GM19035 (cell line): ENCODE data around the gene VPS37D.
"Not testable (repeated sequence)": the region's sequence is repeated elsewhere in the genome, so short reads cannot be mapped to it uniquely, and the experiment has no call there.

Experiments
- ATAC-seq: cut with Tn5 transposase; IDR thresholded peaks from one replicate; pipeline ENCODE4 v1.9.1; 2021; ENCODE audit not compliant: unreplicated experiment

VPS37D gene, protein sequence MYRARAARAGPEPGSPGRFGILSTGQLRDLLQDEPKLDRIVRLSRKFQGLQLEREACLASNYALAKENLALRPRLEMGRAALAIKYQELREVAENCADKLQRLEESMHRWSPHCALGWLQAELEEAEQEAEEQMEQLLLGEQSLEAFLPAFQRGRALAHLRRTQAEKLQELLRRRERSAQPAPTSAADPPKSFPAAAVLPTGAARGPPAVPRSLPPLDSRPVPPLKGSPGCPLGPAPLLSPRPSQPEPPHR

DNA sequence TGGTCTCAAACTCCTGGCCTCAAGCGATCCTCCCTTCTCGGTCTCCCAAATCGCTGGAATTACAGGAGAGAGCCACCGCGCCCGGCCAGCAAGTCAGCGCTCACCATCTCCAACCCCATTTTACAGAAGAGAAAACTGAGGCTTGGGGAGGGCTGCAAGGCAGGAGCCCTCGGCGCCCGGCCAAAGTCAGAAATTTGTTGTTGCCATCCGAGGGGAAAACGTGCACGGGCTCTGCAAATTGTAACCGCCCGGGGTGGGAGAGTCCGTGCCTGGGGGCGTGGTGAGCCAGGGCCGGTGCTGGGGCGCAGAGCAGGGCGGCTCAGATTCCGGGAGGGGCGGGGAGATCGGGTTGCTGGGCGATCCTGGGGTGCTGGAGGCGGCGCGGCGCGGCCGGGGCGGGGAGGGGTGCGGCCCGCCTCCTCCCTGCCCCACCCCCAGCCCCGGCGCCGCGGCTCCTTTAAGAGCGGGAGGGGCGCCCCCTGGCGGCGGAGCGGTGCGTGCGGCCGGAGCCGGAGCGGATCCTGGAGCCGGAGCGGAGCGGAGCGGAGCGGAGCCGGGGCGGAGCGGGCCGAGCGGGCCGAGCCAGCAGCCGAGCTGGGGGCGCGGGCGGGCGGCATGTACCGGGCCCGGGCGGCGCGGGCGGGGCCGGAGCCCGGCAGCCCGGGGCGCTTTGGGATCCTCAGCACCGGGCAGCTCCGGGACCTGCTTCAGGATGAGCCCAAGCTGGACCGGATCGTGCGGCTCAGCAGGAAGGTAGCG is at the start of gene VPS37D:
Gene VPS37D (plus strand): TSS at position 488 of the 759 bp plus-strand sequence. CDS start 128 bp downstream, at position 616.
- peak; percentile 87 for ATAC-seq

DNA sequence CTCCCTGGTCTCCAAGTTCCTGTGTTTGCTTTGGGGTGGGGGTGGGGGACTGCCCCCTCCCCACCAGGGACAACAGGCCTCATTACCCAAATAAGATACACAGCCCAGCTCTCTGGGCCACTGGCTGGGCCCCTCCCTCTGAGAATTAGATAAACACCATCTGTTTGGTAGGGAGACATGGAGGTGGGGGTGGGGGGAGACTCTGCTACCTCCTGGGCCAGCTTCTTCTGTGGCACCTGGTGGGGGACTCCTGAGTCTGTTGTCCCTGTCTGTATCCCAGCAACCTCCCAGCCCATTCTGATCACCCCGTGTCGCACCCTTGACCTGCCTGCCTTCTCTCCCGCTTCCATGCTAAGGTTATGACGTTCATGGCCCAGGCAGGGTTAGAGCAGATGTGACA is 49.1 kb upstream of the VPS37D start:
- ATAC-seq = no peak

DNA sequence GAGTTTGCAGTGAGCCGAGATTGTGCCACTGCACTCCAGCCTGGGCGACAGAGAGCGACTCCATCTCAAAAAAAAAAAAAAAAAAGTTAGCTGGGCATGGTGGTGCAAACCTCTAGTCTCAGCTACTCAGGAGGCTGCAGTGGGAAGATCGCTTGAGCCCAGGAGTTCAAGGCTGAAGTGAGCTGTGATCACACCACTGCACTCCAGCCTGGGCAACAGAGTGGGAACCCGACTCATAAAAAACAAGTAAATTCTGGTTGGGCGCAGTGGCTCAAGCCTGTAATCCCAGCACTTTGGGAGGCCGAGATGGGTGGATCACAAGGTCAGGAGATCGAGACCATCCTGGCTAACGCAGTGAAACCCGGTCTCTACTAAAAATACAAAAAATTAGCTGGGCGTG is 48.2 kb upstream of the VPS37D start:
- not testable (repeated sequence) for ATAC-seq

DNA sequence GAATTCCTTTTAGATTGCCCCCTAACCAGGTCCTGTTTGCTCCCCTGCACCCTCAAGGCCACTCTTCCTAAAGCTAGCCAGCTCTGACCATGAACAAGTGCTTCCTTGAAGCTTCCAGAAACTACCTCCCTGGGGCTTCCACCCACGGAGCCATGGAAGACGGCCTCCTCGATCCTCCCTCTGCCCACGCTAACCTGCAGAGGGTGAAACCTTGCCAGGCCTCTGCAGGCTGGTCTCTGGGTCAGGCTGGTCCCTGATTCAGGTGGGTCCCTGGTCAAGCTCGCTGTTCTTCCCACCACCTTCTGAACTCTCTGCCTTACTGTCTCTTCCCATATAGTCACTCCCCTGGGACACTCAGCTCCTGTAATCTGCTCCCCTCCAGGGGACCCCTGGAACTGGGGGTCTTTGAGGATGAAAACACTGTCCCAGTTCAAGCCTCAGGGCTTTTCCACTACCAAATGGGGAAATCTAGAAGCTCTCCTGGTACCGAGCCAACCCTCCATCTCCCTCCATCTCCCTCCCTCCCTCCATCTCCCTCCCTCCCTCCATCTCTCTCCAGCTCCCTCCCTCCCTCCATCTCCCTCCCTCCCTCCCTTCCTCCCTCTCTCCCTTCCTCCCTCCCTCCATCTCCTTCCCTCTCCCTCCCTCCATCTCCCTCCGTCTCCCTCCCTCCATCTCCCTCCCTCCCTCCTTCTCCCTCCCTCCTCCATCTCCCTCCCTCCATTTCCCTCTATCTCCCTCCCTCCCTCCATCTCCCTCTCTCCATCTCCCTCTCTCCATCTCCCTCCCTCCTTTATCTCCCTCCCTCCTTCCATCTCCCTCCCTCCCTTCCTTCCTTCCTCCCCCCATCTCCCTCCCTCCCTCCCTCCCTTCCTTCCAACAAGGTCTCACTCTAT is 46.2 kb upstream of the VPS37D start:
- no peak for ATAC-seq

DNA sequence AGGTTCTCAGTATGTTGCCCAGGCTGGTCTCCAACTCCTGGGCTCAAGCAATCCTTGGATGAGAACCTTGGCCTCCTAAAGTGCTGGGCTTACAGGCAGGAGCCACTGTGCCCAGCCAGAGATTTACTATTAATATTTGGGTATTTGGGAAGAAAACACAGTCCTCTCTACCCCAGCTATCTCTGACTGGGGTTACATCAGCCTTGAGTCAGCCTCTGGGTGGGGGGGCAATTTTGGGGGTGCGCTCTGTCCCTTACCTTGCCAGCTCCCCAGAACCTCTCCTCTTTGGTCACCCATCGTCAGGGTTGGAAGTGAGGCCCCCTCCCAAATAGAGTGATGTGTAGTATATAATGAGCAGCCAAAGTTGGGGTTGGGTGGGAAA is 45.1 kb upstream of the VPS37D start:
- ATAC-seq = no peak

DNA sequence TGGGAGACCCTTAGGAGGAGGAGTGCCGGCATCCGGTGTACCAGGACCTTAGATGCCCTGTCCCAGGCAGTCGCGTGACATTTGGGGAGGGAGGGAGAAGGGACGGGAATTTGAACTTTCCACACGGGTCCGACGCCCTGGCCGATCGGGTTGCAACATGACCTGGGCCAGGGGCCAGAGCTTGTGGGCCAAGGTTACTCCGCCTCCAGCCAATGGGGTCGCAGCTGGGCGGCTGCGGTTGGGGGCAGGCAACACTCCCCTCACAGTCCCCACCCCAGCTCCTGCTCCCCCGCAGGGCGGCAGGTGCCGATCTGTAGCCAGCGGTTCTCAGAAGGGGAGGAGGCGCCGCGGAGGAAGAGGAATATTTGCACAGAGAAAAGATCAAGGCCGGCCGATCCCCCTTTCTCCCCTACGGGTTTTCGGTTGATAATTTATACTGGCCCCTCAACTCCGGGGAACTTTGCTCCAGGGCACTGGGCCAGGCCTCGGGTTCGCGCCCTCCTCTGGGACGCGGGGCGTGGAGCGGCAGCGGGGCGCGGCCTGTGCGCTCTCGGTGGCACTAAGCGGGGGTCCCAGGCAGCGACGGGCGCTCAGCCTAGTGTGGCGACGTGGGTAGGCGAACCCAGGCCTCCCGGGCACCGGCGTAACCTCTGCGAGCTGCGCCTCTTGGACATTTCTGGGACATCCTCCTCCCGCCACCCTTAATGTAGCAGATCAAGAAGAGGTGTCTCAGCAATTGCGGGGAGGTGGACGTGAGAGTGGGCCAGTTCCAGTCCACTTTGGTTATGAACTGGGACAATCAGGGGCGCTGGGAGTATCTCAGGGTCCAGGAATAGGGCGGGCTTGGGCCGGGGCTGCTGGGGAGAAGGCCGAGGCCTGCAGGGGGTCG is 44.5 kb upstream of the VPS37D start:
- ATAC-seq = no peak

DNA sequence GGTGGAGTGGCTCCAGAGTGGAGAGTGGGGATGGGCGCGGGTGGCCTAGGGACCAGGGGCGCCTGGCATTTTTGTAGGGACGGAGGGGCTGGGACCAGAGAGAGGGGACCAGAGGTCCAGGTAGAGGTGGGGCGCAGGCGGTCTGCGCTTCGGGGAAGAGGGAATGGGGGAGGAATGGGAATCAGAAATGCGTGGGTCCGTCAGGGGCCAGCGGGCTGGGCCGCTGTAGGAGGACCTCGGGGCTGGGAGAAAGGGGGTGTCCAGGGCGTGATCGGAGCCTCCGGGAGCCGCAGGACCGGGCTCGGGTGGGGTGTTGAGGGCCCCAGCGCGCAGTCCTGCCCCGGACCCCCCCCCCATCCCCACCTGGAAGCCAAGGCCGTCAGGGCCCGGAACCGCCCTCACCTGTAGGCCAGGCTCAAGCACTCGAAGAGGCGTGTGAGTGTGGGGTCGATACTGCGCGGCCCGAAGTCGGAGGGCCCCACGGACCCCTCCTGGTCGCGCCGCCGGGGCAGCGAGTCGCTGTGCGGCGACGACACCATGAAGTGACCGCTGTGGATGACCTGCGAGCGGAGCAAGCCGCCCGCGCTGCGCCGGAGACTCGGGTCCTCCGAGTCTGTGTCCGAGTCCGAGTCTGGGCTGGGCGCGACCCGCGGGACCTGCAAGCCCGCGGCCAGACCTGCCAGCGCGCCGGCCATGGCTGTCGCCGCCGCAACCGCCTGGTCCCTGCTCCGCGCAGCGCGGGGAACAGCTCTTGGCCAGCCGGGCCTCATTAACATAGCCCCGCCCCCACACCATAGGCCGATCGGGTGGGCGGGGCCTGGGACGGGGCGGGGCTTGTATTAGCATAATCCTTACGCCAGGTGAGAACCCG is 43.6 kb upstream of the VPS37D start, which contains the start of gene MLXIPL:
Gene MLXIPL (minus strand): TSS at position 725 of the 871 bp plus-strand sequence. CDS start 30 bp downstream, at position 695.
- ATAC-seq = no peak

DNA sequence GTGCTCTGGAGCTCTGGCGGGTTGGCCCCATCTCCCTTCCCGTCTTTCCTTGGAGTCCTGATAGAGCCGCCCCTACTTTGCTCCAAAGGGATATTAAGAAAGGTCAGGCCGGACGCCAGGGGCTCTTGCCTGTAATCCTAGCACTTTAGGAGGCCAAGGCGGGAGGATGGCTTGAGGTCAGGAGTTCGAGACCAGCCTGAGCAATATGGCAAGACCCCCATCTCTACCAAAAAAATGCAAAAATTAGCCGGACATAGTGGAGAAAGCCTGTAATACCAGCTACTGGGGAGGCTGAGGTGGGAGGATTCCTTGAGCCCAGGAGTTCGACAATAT is 43.0 kb upstream of the VPS37D start:
- no peak for ATAC-seq

DNA sequence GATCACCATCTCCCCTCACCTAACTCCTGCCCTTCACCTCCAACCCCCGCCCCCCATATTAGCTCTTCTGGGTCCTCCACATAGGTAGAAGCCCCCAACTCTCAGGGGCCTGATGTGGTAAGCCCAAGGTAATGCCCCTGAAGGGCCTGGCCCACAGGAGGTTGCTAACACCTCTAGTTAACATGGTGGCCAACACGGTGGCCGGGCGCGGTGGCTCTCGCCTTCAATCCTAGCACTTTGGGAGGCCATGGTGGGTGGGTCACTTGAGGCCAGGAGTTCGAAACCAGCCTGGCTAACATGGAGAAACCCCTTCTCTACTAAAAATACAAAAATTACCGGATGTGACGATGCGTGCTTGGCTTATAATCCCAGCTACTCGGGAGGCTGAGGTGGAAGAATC is 42.4 kb upstream of the VPS37D start:
- ATAC-seq = no peak

DNA sequence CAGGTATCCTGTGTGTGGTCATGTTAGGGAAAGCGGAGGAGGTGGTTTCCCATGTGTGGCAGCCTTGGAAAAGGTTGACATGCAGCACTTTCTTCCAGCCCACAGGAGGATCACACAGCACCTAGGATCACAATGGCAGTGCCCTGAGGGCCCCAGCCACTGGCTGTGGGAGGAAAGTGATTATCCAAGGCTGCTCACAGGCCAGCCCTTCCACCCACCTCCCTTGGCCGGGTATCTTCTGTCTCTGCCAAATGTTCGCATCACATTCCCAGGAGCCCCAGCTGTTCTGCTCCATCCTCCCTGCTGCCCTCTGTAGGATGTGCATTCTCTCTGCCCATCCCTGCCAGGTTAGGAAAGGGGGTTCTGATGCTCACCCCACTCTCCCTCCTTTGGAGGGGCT is 40.8 kb upstream of the VPS37D start:
- ATAC-seq = no peak

DNA sequence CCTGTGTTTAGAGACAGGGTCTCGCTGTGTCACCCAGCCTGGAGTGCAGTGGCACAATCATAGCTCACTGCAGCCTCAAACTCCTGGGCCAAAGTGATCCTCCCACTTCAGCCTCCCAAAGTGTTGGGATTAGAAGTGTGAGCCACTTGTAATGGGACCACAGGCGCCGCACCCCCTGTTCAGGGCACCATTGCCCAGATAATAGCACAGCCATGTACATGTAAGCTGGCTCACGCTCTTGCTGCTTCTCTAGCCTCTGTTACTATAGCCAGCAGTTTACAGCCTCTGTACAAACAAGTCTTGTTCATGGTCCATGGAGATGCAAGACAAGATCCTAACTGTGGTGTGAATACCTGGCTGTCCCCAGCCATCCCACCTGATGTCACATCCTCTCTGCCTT is 39.1 kb upstream of the VPS37D start:
- no peak for ATAC-seq

DNA sequence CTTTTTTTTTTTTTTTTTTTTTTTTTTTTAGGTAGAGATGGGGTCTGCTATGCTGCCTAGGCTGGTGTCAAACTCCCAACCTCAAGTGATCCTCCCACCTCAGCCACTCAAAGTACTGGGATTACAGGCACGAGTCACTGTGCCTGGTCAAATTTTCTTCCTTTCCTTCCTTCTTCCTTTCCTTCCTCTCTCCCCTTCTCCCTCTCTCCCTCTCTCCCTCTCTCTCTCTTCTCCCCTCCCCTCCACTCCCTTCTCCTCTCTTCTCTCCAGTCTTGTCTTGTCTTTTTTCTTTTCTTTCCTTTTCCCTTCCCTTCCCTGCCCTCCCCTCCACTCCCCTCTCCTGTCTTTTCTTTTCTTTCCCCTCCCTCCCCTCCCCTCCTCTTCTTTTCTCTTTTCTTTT is 36.1 kb upstream of the VPS37D start:
- ATAC-seq = no peak

DNA sequence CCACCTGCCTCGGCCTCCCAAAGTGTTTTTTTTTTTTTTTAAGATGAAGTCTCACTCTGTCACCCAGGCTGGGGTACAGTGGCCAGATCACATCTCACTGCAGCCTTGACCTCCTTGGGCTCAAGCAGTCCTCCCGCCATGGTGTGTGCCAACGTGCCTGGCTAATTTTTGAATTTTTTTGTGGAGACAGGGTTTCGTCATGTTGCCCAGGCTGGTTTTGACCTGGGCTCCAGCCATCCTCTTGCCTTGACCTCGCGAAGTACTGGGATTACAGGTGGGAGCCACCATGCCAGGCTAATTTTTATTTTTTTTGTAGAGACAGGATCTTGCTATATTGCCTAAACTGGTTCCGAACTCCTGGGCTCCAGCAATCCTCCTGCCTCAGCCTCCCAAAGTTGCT is 34.3 kb upstream of the VPS37D start:
- no peak for ATAC-seq

DNA sequence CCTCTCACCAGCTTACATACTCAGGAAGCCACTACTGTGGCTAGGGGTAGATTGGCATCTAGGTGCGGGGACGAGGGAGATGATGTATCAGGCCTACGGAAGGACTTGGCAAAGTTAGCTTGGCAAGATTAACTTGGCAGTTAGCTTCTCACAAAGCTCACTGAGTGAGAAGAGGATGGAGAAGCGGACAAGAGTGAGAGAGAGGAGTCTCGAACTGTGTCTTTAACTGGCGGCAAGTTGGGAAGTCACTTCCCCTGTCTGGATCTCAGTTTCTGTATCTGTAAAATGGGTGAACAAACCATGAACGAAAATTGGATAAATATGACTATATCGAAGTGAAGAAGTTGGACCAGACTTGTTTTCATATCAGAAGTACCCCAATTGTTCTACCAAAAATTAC is 33.8 kb upstream of the VPS37D start:
- ATAC-seq = no peak

DNA sequence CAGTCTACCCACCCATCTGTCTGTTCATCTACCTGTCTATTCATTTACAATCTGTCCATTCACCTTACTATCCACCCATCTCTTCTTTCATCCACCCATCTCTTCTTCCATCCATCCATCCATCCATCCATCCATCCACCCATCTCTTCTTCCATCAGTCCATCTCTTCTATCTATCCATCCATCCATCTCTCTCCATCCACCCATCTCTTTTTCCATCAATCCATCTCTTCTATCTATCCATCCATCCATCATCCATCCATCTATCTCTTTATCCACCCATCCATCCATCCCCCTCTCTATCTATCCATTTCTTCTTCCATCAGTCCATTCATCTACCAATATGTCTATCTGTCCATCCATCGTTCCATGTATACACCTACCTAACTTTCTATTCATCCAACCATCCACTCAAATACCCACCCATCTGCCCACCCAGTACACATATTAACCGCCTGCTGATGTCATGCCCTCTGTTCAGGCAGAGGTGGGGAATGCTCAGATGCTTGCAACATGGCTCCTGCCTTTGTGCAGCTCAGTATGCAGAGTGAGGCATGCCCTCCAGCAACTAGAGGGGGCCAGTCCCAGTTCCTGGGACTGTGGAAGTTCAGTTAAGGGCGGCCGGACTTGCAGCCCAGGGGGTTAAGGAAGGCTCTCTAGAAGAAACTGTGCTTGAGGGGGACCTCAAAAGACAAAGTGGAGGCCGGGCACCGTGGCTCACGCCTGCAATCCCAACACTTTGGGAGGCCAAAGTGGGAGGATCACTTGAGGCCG is 32.0 kb upstream of the VPS37D start:
- no peak for ATAC-seq

DNA sequence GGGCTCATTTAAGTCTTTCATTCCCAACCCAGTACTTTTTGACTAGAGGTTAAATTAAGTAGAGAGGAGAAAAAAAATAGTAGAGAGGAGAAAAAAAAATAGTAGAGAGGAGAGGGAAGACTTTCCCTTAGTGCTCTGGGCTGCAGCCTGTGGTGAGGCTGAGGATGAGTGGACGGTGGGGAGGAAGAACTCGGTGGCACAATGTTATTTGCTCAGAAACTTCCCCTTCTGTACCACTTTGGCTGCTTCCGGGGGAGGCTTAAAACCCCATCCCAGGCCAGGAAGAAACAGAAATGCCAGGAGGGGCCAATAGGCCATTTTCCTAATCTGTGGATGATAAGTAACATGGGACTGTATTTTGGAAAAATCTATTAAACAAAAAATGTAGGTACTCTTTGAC is 28.7 kb upstream of the VPS37D start:
- no peak for ATAC-seq

DNA sequence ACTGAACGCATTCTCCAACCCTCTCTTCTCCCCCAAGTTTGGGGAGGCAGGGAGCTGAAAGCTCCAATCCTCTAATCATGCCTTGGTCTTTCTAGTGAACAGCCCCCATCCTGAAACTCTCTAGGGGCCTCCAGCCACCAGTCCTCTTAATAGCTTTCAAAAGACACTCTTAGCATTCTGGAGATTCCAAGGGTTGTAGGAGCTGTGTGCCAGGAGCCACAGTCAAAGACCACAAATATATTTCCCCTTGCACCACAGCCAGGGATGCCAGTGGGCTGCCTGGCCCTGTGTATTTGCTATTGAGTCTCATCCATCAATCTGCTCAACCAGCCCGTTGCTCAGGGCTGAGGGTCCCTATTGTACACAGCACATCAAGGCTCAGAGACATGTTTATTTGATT is 24.8 kb upstream of the VPS37D start:
- ATAC-seq = no peak

DNA sequence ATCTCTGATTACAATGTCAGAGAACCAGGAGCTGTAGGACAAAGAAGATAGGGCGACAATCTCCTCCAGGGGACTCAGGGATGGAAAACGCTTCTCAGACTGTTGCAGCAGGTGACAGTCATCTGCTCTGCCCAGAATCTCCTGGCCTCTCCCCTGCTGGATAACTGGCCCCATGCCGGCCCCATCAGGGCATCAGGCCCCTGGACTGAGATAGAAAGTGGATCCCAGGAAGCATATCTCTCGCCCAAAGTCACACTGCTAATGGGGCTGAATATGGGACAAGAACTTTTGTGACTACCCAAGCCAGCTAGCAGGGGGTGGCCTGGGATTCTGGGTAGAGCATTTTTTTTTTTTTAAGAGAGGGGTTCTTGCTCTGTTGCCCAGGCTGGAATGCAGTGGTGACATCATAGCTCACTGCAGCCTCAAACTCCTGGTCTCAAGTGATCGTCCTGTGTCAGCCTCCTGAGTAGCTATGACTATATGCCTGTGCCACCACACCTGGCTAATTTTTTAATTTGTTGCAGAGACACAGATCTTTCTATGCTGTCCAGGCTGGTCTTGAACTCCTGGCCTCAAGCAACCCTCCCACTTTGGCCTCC is 22.8 kb upstream of the VPS37D start:
- ATAC-seq = no peak
